Activated naive CD8-positive, alpha-beta T cell treated with anti-CD3 and anti-CD28 coated beads, Interleukin-2, amount 50 U/mL, for 24 hours (primary cell): ENCODE measurements around the gene TBC1D3B.

Experiments
- ATAC-seq: fragments of 150-1000 bp; cut with Tn5 transposase; one replicate; pipeline ENCODE4 v1.10.0; 2021
- DNase-seq: peaks from one replicate; pipeline ENCODE4 v3.0.0; 2021
- H3K27ac Mint-ChIP-seq: one replicate; pipeline ENCODE4 v1.8.0; 2021; ENCODE audit warnings: mild to moderate bottlenecking, mixed read lengths
- H3K27me3 Mint-ChIP-seq: one replicate; pipeline ENCODE4 v1.8.0; 2021; ENCODE audit warnings: mixed read lengths
- H3K36me3 Mint-ChIP-seq: one replicate; pipeline ENCODE4 v1.8.0; 2021; ENCODE audit warnings: low read depth, mixed read lengths
- H3K4me1 Mint-ChIP-seq: one replicate; pipeline ENCODE4 v1.8.0; 2021; ENCODE audit warnings: mixed read lengths
- H3K4me3 Mint-ChIP-seq: one replicate; pipeline ENCODE4 v1.8.0; 2021; ENCODE audit warnings: mild to moderate bottlenecking, moderate library complexity, mixed read lengths
- H3K9me3 Mint-ChIP-seq: one replicate; pipeline ENCODE4 v1.8.0; 2021; ENCODE audit warnings: mixed read lengths

TBC1D3B gene

DNA sequence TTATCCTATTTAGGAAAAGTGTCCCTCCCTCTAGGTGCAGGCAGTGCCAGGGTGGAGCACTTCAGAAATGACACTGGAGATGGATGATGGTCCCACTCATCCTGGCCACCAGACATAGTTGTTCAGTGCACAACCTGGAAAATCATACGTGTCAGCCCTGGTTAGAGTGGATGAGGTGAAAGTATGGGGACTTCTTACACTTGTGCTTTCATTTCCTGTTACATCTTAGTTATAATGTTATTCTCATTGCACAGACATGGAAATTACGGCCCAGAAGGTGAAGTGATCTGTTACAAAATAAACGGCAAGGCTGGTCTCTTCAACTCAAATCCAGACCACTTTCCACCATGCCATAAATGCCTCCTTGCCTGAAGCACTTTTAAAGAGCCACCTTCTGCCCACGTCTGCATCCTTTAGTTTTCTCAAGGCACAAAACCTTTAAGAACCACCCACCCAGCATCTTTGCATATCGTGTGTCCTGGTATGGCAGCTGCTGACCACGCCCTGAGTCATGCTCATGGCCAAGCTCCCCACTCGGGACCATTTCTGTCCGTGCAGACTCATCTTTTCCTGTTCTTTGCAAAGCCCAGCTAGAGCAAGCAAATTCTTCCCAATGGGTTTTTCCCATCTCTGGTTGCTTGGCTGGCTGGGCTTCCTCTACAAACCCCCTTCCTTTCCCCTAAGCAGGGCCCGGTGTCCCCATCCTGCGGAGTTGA is 22.4 kb downstream of the TBC1D3B start:
- DNase-seq: no peak

DNA sequence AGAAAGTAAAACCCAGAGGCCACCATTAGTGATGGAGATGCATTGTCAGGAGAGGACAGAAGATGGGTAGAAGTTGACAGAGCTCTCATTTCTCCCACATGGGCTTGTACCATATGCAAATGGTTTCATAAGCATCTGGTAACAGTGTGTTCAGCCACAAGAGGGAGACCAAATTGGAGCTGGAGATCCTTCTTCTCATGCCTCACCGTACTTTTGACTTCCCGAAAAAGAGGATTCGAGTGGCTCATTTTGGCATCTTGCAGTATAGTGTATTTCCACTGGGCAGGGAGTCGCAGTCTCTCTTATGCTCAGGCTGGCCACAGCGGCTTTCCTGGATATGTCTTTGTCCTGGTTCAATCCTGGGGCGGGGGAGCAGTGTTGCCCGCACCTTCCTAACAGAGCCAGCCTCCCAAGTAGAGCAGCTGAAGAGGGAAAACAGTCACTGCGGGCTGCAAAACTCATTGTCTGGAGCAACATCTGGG is 23.8 kb downstream of the TBC1D3B start:
- peaks cover 30% of the 10 kb centered on the region for H3K4me1 Mint-ChIP-seq
- H3K9me3 Mint-ChIP-seq: no peaks in the 10 kb centered on the region
- no peak overlapping the region for H3K27ac Mint-ChIP-seq
- ATAC-seq (no peak), DNase-seq (no peak)
- no peak overlapping the region for H3K4me3 Mint-ChIP-seq
- H3K27me3 Mint-ChIP-seq: peaks cover 57% of the 10 kb centered on the region
- no peaks in the 10 kb centered on the region for H3K36me3 Mint-ChIP-seq

More for the DNA sequence above, 22.4 kb downstream of the TBC1D3B start:
- ATAC-seq: peak; percentile 26
- H3K4me3 Mint-ChIP-seq: no peak overlapping the region
- H3K27ac Mint-ChIP-seq: peak overlapping the region; percentile 9
- no peaks in the 10 kb centered on the region for H3K9me3 Mint-ChIP-seq
- no peaks in the 10 kb centered on the region for H3K36me3 Mint-ChIP-seq
- H3K4me1 Mint-ChIP-seq: peaks cover 23% of the 10 kb centered on the region
- peaks cover 51% of the 10 kb centered on the region for H3K27me3 Mint-ChIP-seq

GRCh38 chr17:36151891-36152638 is 24.4 kb downstream of the TBC1D3B start:
- H3K4me3 Mint-ChIP-seq: no peak overlapping the region
- ATAC-seq: no peak
- H3K4me1 Mint-ChIP-seq: peaks cover 30% of the 10 kb centered on the region
- H3K27me3 Mint-ChIP-seq: peaks cover 57% of the 10 kb centered on the region
- DNase-seq: no peak
- no peaks in the 10 kb centered on the region for H3K36me3 Mint-ChIP-seq
- H3K9me3 Mint-ChIP-seq: no peaks in the 10 kb centered on the region
- no peak overlapping the region for H3K27ac Mint-ChIP-seq

- Mint-ChIP-seq H3K27me3 (peaks cover 48% of the 10 kb centered on the region), H3K9me3 (no peaks in the 10 kb centered on the region), H3K36me3 (no peaks in the 10 kb centered on the region), H3K4me1 (peaks cover 27% of the 10 kb centered on the region), H3K4me3 (no peak overlapping the region), H3K27ac (peak overlapping the region; percentile 50)
- no peak for DNase-seq
- ATAC-seq: peak; percentile 35
Observed at GRCh38 chr17:36149296-36149820, 27.1 kb downstream of the TBC1D3B start.

- ATAC-seq (peak; percentile 80), DNase-seq (peak; percentile 82)
- peaks cover 41% of the 10 kb centered on the region for H3K27me3 Mint-ChIP-seq
- peak overlapping the region; percentile 50 for H3K27ac Mint-ChIP-seq
- peaks cover 21% of the 10 kb centered on the region for H3K4me1 Mint-ChIP-seq
- H3K36me3 Mint-ChIP-seq: no peaks in the 10 kb centered on the region
- peak overlapping the region; percentile 32 for H3K4me3 Mint-ChIP-seq
- no peaks in the 10 kb centered on the region for H3K9me3 Mint-ChIP-seq
Observed at GRCh38 chr17:36148559-36149295, 27.7 kb downstream of the TBC1D3B start.

DNA sequence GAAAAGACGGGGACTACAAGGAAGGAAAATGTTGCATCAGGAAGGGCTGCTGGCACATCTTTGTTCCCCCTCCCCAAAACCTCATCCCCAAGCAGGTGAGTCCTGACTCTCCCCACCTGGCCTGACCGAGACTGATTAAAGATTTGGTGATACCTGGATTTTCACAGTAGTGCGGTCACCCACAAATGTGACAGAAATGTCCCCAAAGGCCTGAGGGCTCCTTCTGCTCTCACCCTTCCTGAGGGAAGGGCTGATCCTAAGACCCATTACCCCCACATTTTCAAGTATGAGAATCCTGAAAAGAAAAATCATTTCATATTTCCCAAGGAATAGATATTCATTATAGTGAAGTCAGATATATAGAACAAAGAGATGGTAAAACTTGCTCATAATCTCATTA is 28.8 kb downstream of the TBC1D3B start:
- Mint-ChIP-seq H3K27ac (no peak overlapping the region), H3K36me3 (no peaks in the 10 kb centered on the region), H3K27me3 (peaks cover 35% of the 10 kb centered on the region), H3K4me3 (no peak overlapping the region), H3K9me3 (no peaks in the 10 kb centered on the region), H3K4me1 (peaks cover 14% of the 10 kb centered on the region)
- ATAC-seq: no peak
- no peak for DNase-seq

GRCh38 chr17:36144981-36145729 is 31.3 kb downstream of the TBC1D3B start:
- H3K27me3 Mint-ChIP-seq: peaks cover 23% of the 10 kb centered on the region
- H3K4me3 Mint-ChIP-seq: no peak overlapping the region
- no peak overlapping the region for H3K27ac Mint-ChIP-seq

DNA sequence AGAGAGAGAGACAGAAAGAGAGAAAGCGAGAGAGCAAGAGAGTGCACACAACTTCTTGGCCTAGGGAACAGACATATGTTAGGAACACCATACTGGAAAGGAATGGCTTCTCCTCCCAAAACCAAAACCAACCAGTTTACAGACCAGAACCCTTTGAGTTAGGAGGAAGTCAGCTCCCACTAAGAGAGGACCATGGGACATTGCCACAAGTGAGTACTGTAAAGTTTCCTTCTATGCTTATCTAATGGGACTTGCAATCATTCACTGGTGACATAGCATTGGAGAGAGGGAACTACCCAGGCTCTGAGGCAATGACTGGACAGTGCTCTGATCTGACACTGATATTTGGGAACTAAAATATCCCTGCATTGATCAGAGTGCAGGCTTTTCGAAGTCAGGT is 32.4 kb downstream of the TBC1D3B start:
- Mint-ChIP-seq H3K4me3 (no peak overlapping the region), H3K4me1 (peaks cover 9% of the 10 kb centered on the region), H3K27ac (no peak overlapping the region), H3K36me3 (no peaks in the 10 kb centered on the region), H3K9me3 (no peaks in the 10 kb centered on the region), H3K27me3 (peaks cover 14% of the 10 kb centered on the region)
- DNase-seq: no peak
- ATAC-seq: no peak

More at GRCh38 chr17:36144981-36145729, 31.3 kb downstream of the TBC1D3B start:
- Mint-ChIP-seq H3K4me1 (peaks cover 14% of the 10 kb centered on the region), H3K9me3 (no peaks in the 10 kb centered on the region), H3K36me3 (no peaks in the 10 kb centered on the region)
- no peak for DNase-seq
- no peak for ATAC-seq

- Mint-ChIP-seq H3K27ac (no peak overlapping the region), H3K4me3 (no peak overlapping the region), H3K4me1 (peaks cover 2% of the 10 kb centered on the region), H3K36me3 (no peaks in the 10 kb centered on the region), H3K9me3 (peaks cover 5% of the 10 kb centered on the region), H3K27me3 (peaks cover 8% of the 10 kb centered on the region)
- ATAC-seq (no peak), DNase-seq (no peak)
Observed at GRCh38 chr17:36142806-36143205, 33.6 kb downstream of the TBC1D3B start.

DNA sequence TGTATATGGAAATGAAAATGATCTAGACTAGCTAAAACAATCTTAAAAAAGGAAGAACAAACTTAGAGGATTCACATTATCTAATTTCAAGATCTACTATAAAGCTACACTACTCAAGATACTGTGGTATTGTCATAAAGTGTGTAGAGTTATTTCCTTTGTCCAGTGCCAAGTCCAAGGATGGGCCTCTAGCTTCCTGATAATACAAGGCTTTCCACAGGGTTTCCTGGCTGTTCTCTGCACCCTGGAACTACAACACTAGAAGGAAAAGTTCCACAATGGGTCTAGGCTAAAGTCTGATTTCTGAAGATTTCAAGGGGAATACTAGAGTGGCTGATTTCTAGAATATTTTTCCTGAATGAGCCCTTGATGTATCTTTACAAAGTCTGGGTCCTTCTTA is 34.2 kb downstream of the TBC1D3B start:
- Mint-ChIP-seq H3K4me1 (peaks cover 2% of the 10 kb centered on the region), H3K4me3 (no peak overlapping the region), H3K27me3 (peaks cover 8% of the 10 kb centered on the region), H3K36me3 (no peaks in the 10 kb centered on the region), H3K9me3 (peaks cover 7% of the 10 kb centered on the region), H3K27ac (no peak overlapping the region)
- DNase-seq (no peak), ATAC-seq (no peak)

GRCh38 chr17:36136439-36136838 is 40.0 kb downstream of the TBC1D3B start:
- H3K4me3 Mint-ChIP-seq: no peak overlapping the region
- H3K9me3 Mint-ChIP-seq: peaks cover 11% of the 10 kb centered on the region
- no peaks in the 10 kb centered on the region for H3K36me3 Mint-ChIP-seq
- no peak for DNase-seq
- H3K27me3 Mint-ChIP-seq: peaks cover 14% of the 10 kb centered on the region
- no peak for ATAC-seq
- no peak overlapping the region for H3K27ac Mint-ChIP-seq
- H3K4me1 Mint-ChIP-seq: peaks cover 10% of the 10 kb centered on the region

DNA sequence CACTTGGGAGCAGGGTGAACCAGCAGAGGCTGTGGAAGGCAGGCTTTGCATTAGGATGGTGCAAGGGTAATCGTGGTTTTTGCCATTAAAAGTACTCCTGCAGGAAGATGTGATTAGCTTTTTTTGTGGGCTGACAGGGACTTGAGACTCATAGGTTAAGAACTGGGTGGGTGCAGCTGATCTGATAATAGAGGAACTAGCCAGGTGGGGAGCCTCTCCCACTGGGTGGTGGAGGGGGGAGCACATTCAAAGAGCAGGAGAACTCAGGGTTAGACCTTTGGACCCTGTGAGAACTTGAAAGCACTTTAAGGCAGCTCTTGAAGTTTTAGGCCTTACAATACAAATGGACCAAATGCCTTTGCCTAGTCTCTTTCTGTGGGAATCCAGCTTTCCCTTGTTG is 40.4 kb downstream of the TBC1D3B start:
- no peak overlapping the region for H3K27ac Mint-ChIP-seq
- DNase-seq (no peak), ATAC-seq (no peak)
- no peaks in the 10 kb centered on the region for H3K36me3 Mint-ChIP-seq
- H3K9me3 Mint-ChIP-seq: peaks cover 11% of the 10 kb centered on the region
- peaks cover 11% of the 10 kb centered on the region for H3K27me3 Mint-ChIP-seq
- no peak overlapping the region for H3K4me3 Mint-ChIP-seq
- H3K4me1 Mint-ChIP-seq: peaks cover 10% of the 10 kb centered on the region

DNA sequence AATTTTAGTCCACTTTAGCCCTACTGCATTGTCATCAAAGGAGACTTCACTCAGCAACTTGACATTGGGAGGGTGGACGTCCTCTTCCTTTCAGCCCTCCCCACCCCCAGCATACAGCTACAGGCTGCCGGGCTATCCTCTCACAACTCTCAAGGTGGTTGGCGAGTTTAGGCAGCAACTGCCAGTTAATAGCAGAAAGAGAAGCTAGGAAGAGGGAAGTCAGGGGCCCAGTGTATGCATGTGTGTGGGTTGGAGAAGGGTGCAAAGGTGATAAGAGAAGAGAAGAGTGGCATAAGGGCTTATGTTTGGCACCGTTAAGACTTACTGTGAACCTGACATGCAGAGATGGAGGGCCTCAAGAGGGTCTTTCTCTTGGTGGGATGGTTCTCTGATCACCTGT is 41.0 kb downstream of the TBC1D3B start:
- peaks cover 8% of the 10 kb centered on the region for H3K27me3 Mint-ChIP-seq
- peaks cover 11% of the 10 kb centered on the region for H3K9me3 Mint-ChIP-seq
- H3K4me3 Mint-ChIP-seq: no peak overlapping the region
- H3K36me3 Mint-ChIP-seq: no peaks in the 10 kb centered on the region
- H3K27ac Mint-ChIP-seq: no peak overlapping the region
- peaks cover 10% of the 10 kb centered on the region for H3K4me1 Mint-ChIP-seq
- DNase-seq: no peak
- ATAC-seq: no peak
